ENCODE results near the gene GPC2. TPM values are rescaled to one million over a fixed set of nuclear protein-coding genes. Genes with fewer than 3 reads are reported as not detected.

Gene GPC2
- total RNA-seq, 1 experiment from 2014 or later: 17.9 TPM

DNA sequence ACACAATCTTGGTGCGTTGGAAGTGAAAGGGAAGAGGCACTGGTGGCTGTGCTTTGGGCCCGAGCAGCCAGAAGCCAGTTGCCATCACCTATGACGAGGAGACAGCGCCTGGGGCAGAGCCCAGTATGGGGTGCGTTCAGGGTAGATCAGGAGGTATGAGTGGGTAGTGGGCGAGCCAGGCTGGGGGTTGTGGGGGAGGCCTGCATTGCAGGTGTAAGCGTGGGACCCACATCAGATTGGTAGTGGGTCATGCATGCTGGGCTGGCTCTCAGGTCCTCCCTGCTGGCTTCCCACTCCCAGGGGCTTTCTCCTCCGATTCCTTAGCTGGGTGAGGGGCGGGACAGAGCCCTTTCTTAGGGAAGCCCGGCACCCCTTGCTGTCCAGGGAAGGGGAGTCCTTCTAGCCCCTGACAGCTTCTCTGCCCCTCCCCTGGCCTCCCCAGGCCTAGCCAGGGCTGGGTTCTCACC lies 42.1 kb upstream of the GPC2 start:
- BruUV-seq (replicated peaks): no TSS peak
- POLR2A ChIA-PET: no interaction called here
- Histone ChIP-seq H3K79me2 (ENCODE audit: insufficient read depth, low read length) (no peaks in the 10 kb centered on the region), H3K27ac (ENCODE audit: low read depth, low read length) (no peak overlapping the region), H3K9ac (ENCODE audit: low read length) (no peak overlapping the region), H3K9me2 (ENCODE audit: insufficient read depth) (no peaks in the 10 kb centered on the region), H3K36me3 (ENCODE audit: control insufficient read depth in 1 of 2, insufficient read depth in 2 of 2, low read length in 2 of 2) (no peaks in the 10 kb centered on the region), H3K27me3 (ENCODE audit: insufficient read depth, low read length) (no peaks in the 10 kb centered on the region), H4K20me1 (ENCODE audit: insufficient read depth) (no peaks in the 10 kb centered on the region), H3K4me1 (ENCODE audit: control insufficient read depth in 1 of 2, insufficient read depth in 2 of 2, low read length in 2 of 2) (peaks cover 0 to 3% of the 10 kb centered on the region in 2 experiments; a peak in 1 of 4 replicates), H2AFZ (ENCODE audit: low read depth, low read length, poor library complexity, severe bottlenecking) (no peak overlapping the region), H3K9me3 (ENCODE audit: control insufficient read depth in 1 of 2, insufficient read depth in 1 of 2, low read depth in 1 of 2, low read length in 2 of 2) (no peaks in the 10 kb centered on the region), H3K4me2 (ENCODE audit: low read length) (no peak overlapping the region), H3K4me3 (replicated peaks in 1 of 2; ENCODE audit: low read depth in 1 of 2, low read length in 2 of 2) (no peak overlapping the region)
- CTCF ChIA-PET: no interaction called here
- RAD21 ChIA-PET (ENCODE audit: low non-redundant PET in 1 of 2, low total read pairs in 2 of 2, uncharacterized antibody in 2 of 2, unreplicated experiment in 2 of 2): no interaction called here
- no peak for TF ChIP-seq EZH2 (IDR thresholded peaks at IDR 0.05)
- TF ChIP-seq ZNF274 (IDR thresholded peaks at IDR 0.05; ENCODE audit: low read depth, low read length): no peak
- no peak for TF ChIP-seq ELF1 (IDR thresholded peaks at IDR 0.05; ENCODE audit: borderline replicate concordance, low read depth)
- no peak for TF ChIP-seq CBX3 (IDR thresholded peaks at IDR 0.05; ENCODE audit: low read depth)
- TF ChIP-seq POLR2A (IDR thresholded peaks at IDR 0.05; ENCODE audit: borderline replicate concordance, extremely low read depth, insufficient read depth, insufficient read length): no peak
- TF ChIP-seq CEBPB (IDR thresholded peaks at IDR 0.05; ENCODE audit: low read depth): no peak
- no peak for TF ChIP-seq FOSL1 (IDR thresholded peaks at IDR 0.05; ENCODE audit: low read depth)
- TF ChIP-seq, protein P1, sequence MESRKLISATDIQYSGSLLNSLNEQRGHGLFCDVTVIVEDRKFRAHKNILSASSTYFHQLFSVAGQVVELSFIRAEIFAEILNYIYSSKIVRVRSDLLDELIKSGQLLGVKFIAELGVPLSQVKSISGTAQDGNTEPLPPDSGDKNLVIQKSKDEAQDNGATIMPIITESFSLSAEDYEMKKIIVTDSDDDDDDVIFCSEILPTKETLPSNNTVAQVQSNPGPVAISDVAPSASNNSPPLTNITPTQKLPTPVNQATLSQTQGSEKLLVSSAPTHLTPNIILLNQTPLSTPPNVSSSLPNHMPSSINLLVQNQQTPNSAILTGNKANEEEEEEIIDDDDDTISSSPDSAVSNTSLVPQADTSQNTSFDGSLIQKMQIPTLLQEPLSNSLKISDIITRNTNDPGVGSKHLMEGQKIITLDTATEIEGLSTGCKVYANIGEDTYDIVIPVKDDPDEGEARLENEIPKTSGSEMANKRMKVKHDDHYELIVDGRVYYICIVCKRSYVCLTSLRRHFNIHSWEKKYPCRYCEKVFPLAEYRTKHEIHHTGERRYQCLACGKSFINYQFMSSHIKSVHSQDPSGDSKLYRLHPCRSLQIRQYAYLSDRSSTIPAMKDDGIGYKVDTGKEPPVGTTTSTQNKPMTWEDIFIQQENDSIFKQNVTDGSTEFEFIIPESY (IDR thresholded peaks at IDR 0.05; ENCODE audit: extremely low read depth, insufficient replicate concordance, low read length): no peak
- no peak for TF ChIP-seq EGR1 (IDR thresholded peaks at IDR 0.05; ENCODE audit: low read depth)
- TF ChIP-seq SIN3A (IDR thresholded peaks at IDR 0.05; ENCODE audit: low read depth): no peak
- TF ChIP-seq RAD21 (IDR thresholded peaks at IDR 0.05; ENCODE audit: low read depth): no peak
- TF ChIP-seq TCF7L2 (IDR thresholded peaks at IDR 0.05; ENCODE audit: borderline replicate concordance, extremely low read depth, insufficient read depth, insufficient read length): no peak
- TF ChIP-seq ZFX (IDR thresholded peaks at IDR 0.05): no peak
- TF ChIP-seq EZH2phosphoT487 (IDR thresholded peaks at IDR 0.05; ENCODE audit: borderline replicate concordance): no peak
- TF ChIP-seq SRF (IDR thresholded peaks at IDR 0.05; ENCODE audit: low read depth): no peak
- TF ChIP-seq SP1 (IDR thresholded peaks at IDR 0.05; ENCODE audit: low read depth): no peak
- TF ChIP-seq, protein P2, sequence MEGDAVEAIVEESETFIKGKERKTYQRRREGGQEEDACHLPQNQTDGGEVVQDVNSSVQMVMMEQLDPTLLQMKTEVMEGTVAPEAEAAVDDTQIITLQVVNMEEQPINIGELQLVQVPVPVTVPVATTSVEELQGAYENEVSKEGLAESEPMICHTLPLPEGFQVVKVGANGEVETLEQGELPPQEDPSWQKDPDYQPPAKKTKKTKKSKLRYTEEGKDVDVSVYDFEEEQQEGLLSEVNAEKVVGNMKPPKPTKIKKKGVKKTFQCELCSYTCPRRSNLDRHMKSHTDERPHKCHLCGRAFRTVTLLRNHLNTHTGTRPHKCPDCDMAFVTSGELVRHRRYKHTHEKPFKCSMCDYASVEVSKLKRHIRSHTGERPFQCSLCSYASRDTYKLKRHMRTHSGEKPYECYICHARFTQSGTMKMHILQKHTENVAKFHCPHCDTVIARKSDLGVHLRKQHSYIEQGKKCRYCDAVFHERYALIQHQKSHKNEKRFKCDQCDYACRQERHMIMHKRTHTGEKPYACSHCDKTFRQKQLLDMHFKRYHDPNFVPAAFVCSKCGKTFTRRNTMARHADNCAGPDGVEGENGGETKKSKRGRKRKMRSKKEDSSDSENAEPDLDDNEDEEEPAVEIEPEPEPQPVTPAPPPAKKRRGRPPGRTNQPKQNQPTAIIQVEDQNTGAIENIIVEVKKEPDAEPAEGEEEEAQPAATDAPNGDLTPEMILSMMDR (IDR thresholded peaks at IDR 0.05 in 2 of 3, conservative IDR thresholded peaks at IDR 0.05 in 1 of 3; ENCODE audit: borderline replicate concordance in 1 of 3, insufficient read depth in 1 of 3, low read depth in 2 of 3, low read length in 2 of 3): no peak
- no peak for TF ChIP-seq JUND (IDR thresholded peaks at IDR 0.05)
- no peak for TF ChIP-seq POLR2AphosphoS5 (IDR thresholded peaks at IDR 0.05; ENCODE audit: low read depth, low read length)
- intact Hi-C loops (cut with micrococcal nuclease): no loop called here
- no peak for ATAC-seq
- no peak for DNase-seq (ENCODE audit: low read depth, low spot score)

Data from HCT116 (cell line).